RWPE2 (cell line): ENCODE data around the gene DEFB128.

ENCODE experiments used
- ATAC-seq: fragments of 200-7000 bp; cut with Tn5 transposase; 3 replicates; pipeline ENCODE4 v1.9.1; 2021; ENCODE audit warnings: low read depth
- DNase-seq: peaks from one replicate; pipeline ENCODE4 v3.0.0-alpha.2; 2020; ENCODE audit warnings: low spot score
- H3K27ac ChIP-seq: fragments of 450-650 bp; 2 replicates; pipeline ENCODE4 v1.5.1; 2017; ENCODE audit warnings: mild to moderate bottlenecking; ENCODE audit not compliant: poor library complexity, severe bottlenecking
- H3K27me3 ChIP-seq: fragments of 250-450 bp; sonication (Bioruptor Pico); 2 replicates; pipeline ENCODE4 v1.5.1; 2021; ENCODE audit warnings: mild to moderate bottlenecking, moderate library complexity; ENCODE audit not compliant: insufficient read depth, poor library complexity, severe bottlenecking
- H3K36me3 ChIP-seq: fragments of 250-450 bp; sonication (Bioruptor Pico); 2 replicates; pipeline ENCODE4 v1.5.1; 2020; ENCODE audit warnings: low read depth, mild to moderate bottlenecking, moderate library complexity
- H3K4me1 ChIP-seq: fragments of 250-450 bp; sonication (Bioruptor Pico); 2 replicates; pipeline ENCODE4 v1.5.1; 2021; ENCODE audit warnings: mild to moderate bottlenecking, moderate library complexity; ENCODE audit not compliant: insufficient read depth, poor library complexity, severe bottlenecking
- H3K4me3 ChIP-seq: fragments of 250-450 bp; sonication (Bioruptor Pico); 2 replicates; pipeline ENCODE4 v1.5.1; 2021; ENCODE audit warnings: mild to moderate bottlenecking, moderate library complexity; ENCODE audit not compliant: severe bottlenecking
- H3K9me3 ChIP-seq: fragments of 250-450 bp; sonication (Bioruptor Pico); 2 replicates; pipeline ENCODE4 v1.5.1; 2021; ENCODE audit warnings: mild to moderate bottlenecking, moderate library complexity; ENCODE audit not compliant: severe bottlenecking
- CTCF ChIP-seq: fragments of 450-650 bp; IDR thresholded peaks from one replicate; pipeline ENCODE4 v1.5.1; 2017; ENCODE audit warnings: mild to moderate bottlenecking, moderate library complexity; ENCODE audit not compliant: poor library complexity, severe bottlenecking

The DEFB128 gene

DNA sequence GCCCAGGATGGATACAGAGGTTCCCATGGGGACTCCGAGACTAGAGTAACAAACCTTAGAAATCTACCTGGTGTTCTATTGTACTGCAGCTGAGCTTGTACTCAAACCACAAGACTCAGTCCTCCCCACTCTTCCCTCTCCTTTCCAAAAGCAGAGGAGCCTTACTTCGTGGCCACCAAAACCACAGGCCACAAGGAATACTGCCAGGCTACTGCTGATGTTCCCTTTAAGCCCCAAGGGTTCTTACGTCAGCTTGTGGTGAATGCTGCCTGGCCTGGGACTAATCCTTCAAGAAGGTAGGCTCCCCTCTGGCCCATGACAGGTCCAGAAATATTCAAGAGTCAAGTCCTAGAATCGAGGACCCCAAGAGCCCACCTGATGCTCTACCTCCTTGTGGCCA lies 10.5 kb upstream of the DEFB128 start:
- DNase-seq, result no peak
- peaks cover 20% of the 10 kb centered on the region for H3K27me3 ChIP-seq
- no peaks in the 10 kb centered on the region for H3K36me3 ChIP-seq
- peaks cover 3% of the 10 kb centered on the region for H3K9me3 ChIP-seq
- ATAC-seq, result no peak
- H3K4me3 ChIP-seq, result no peak overlapping the region
- H3K27ac ChIP-seq, result no peak overlapping the region
- no peaks in the 10 kb centered on the region for H3K4me1 ChIP-seq
- no peak for TF ChIP-seq CTCF

DNA sequence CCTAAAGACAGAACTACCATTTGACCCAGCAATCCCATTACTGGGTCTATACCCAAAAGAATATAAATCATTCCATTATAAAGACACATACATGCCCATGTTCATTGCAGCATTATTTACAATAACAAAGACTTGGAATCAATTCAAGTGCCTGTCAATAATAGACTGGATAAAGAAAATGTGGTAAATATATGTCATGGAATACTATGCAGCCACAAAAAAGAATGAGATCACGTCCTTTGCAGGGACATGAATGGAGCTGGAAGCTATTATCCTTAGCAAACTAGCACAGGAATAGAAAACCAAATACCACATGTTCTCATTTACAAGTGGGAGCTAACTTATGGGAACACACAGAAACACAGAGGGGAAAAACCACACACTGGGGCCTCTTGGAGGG lies 8.7 kb upstream of the DEFB128 start:
- H3K4me1 ChIP-seq, result no peaks in the 10 kb centered on the region
- peaks cover 16% of the 10 kb centered on the region for H3K27me3 ChIP-seq
- no peak for TF ChIP-seq CTCF
- ATAC-seq (no peak), DNase-seq (no peak)
- no peak overlapping the region for H3K27ac ChIP-seq
- peaks cover 3% of the 10 kb centered on the region for H3K9me3 ChIP-seq
- no peaks in the 10 kb centered on the region for H3K36me3 ChIP-seq
- no peak overlapping the region for H3K4me3 ChIP-seq

DNA sequence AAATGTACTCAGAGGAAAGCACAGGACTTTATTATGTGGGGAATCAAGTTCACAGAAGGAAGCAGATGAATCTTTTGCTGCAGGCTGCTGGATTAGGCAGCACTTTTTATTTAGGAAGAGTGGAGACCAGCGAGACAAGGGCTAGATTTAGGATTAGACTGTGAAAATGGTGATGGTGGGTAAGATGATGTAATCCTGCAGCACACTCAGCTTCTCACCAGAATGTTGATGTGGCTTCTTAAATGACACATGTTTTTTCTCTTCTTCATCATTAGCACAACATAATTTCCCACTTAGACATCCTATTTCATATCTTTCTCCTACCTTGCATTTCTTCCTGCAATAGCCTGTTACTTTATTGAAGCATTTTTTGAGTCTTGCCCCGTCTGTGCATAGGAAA lies 1.8 kb downstream of the DEFB128 start:
- peaks cover 22% of the 10 kb centered on the region for H3K27me3 ChIP-seq
- H3K36me3 ChIP-seq, result no peaks in the 10 kb centered on the region
- no peak overlapping the region for H3K27ac ChIP-seq
- DNase-seq (no peak), ATAC-seq (no peak)
- no peaks in the 10 kb centered on the region for H3K4me1 ChIP-seq
- no peaks in the 10 kb centered on the region for H3K9me3 ChIP-seq
- TF ChIP-seq CTCF, result no peak
- H3K4me3 ChIP-seq, result no peak overlapping the region

GRCh38 chr20:184288-184687 lies 5.2 kb downstream of the DEFB128 start:
- Histone ChIP-seq H3K4me1 (no peaks in the 10 kb centered on the region), H3K4me3 (no peak overlapping the region), H3K27me3 (peaks cover 44% of the 10 kb centered on the region), H3K9me3 (no peaks in the 10 kb centered on the region), H3K27ac (no peak overlapping the region), H3K36me3 (no peaks in the 10 kb centered on the region)
- no peak for TF ChIP-seq CTCF
- ATAC-seq, result no peak
- DNase-seq, result no peak

DNA sequence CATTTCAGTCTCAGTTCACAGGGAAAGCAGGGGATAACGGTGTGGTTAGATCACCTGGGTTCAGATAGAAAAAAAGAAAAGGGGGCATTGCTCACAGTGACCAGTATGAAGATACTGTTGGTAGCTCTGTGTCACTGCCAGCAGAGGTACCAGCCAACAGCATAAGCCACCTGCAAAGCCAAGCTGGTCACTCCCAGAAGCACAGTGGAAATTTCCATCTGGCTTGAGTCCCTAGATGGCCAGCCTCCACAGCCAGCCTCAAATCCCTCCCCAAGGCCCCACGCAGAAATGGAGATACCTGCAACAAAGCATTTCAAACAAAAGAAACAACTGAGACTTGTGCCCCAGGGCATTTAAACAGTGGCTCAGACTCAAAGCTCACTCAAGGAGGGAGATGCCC lies 20.6 kb downstream of the DEFB128 start:
- no peak for ATAC-seq

More for the DNA sequence above, 20.6 kb downstream of the DEFB128 start:
- Histone ChIP-seq H3K4me3 (no peak overlapping the region), H3K27me3 (peaks cover 20% of the 10 kb centered on the region), H3K9me3 (no peaks in the 10 kb centered on the region), H3K27ac (no peak overlapping the region), H3K4me1 (no peaks in the 10 kb centered on the region), H3K36me3 (no peaks in the 10 kb centered on the region)
- TF ChIP-seq CTCF, result no peak
- DNase-seq, result no peak
